ENCODE measurements around the gene ARHGEF12. TPM values are rescaled to one million over a fixed set of nuclear protein-coding genes. Genes with fewer than 3 reads are reported as not detected.

ARHGEF12 gene
- total and polyA plus RNA-seq, 4 experiments from 2014 or later = 0.80 to 5.0 (median 3.8) TPM

GRCh38 chr11:120307476-120307875 is 28.7 kb upstream of the ARHGEF12 start:
- Histone ChIP-seq H3K9me3 (ENCODE audit: control insufficient read depth in 1 of 2, low read length in 2 of 2) (no peaks in the 10 kb centered on the region), H3K27me3 (ENCODE audit: insufficient read depth, low read length) (no peaks in the 10 kb centered on the region), H3K27ac (ENCODE audit: low read depth, low read length) (no peak overlapping the region), H3K4me1 (ENCODE audit: insufficient read depth, low read length) (no peaks in the 10 kb centered on the region), H3K36me3 (ENCODE audit: insufficient read depth, low read length) (no peaks in the 10 kb centered on the region), H3K4me3 (ENCODE audit: low read length in 2 of 2) (no peak overlapping the region)
- ChIA-PET POLR2A (ENCODE audit: partially characterized antibody) (no interaction called here), CTCF (ENCODE audit: partially characterized antibody) (no interaction called here)
- H3K36me3 Mint-ChIP-seq = no peaks in the 10 kb centered on the region
- H3K4me3 Mint-ChIP-seq = no peak overlapping the region
- DNase-seq = no peak
- intact Hi-C loops (cut with micrococcal nuclease) = no loop called here
- H3K27me3 Mint-ChIP-seq = peaks cover 3 to 7% of the 10 kb centered on the region in 2 donors
- H3K27ac Mint-ChIP-seq = no peak overlapping the region
- H3K9me3 Mint-ChIP-seq = no peaks in the 10 kb centered on the region
- H3K4me1 Mint-ChIP-seq = no peaks in the 10 kb centered on the region

- POLR2A ChIA-PET (ENCODE audit: partially characterized antibody) = no interaction called here
- Mint-ChIP-seq H3K4me1 (no peaks in the 10 kb centered on the region), H3K27ac (no peak overlapping the region), H3K9me3 (no peaks in the 10 kb centered on the region), H3K36me3 (no peaks in the 10 kb centered on the region), H3K4me3 (no peak overlapping the region), H3K27me3 (peaks cover 6% of the 10 kb centered on the region in 2 donors)
- intact Hi-C loops (cut with micrococcal nuclease) = no loop called here
- CTCF ChIA-PET (ENCODE audit: partially characterized antibody) = no interaction called here
- Histone ChIP-seq H3K27me3 (ENCODE audit: insufficient read depth, low read length) (no peaks in the 10 kb centered on the region), H3K36me3 (ENCODE audit: insufficient read depth, low read length) (no peaks in the 10 kb centered on the region), H3K27ac (ENCODE audit: low read depth, low read length) (no peak overlapping the region), H3K9me3 (ENCODE audit: control insufficient read depth in 1 of 2, low read length in 2 of 2) (no peaks in the 10 kb centered on the region), H3K4me1 (ENCODE audit: insufficient read depth, low read length) (no peaks in the 10 kb centered on the region), H3K4me3 (ENCODE audit: low read length in 2 of 2) (no peak overlapping the region)
- no peak for DNase-seq
Measured at GRCh38 chr11:120308081-120308480, 28.1 kb upstream of the ARHGEF12 start.

- Mint-ChIP-seq H3K36me3 (no peaks in the 10 kb centered on the region), H3K9me3 (no peaks in the 10 kb centered on the region), H3K4me1 (no peaks in the 10 kb centered on the region), H3K27me3 (peaks cover 2 to 7% of the 10 kb centered on the region in 2 donors), H3K4me3 (no peak overlapping the region), H3K27ac (no peak overlapping the region)
- intact Hi-C loops (cut with micrococcal nuclease) = no loop called here
- Histone ChIP-seq H3K9me3 (ENCODE audit: control insufficient read depth in 1 of 2, low read length in 2 of 2) (no peaks in the 10 kb centered on the region), H3K27me3 (ENCODE audit: insufficient read depth, low read length) (no peaks in the 10 kb centered on the region), H3K4me3 (ENCODE audit: low read length in 2 of 2) (no peak overlapping the region), H3K36me3 (ENCODE audit: insufficient read depth, low read length) (no peaks in the 10 kb centered on the region), H3K27ac (ENCODE audit: low read depth, low read length) (no peak overlapping the region), H3K4me1 (ENCODE audit: insufficient read depth, low read length) (no peaks in the 10 kb centered on the region)
- CTCF ChIA-PET (ENCODE audit: partially characterized antibody) = interaction anchor here (1.5 kb wide), 1 partner anchor 11 kb away, joined by 8 read pairs; no protein-coding TSS in a partner anchor
- POLR2A ChIA-PET (ENCODE audit: partially characterized antibody) = no interaction called here
- DNase-seq = no peak
Measured at GRCh38 chr11:120310870-120311269, 25.3 kb upstream of the ARHGEF12 start.

- Histone ChIP-seq H3K36me3 (ENCODE audit: insufficient read depth, low read length) (no peaks in the 10 kb centered on the region), H3K4me1 (ENCODE audit: insufficient read depth, low read length) (no peaks in the 10 kb centered on the region), H3K9me3 (ENCODE audit: control insufficient read depth in 1 of 2, low read length in 2 of 2) (no peaks in the 10 kb centered on the region), H3K27me3 (ENCODE audit: insufficient read depth, low read length) (no peaks in the 10 kb centered on the region), H3K27ac (ENCODE audit: low read depth, low read length) (no peak overlapping the region), H3K4me3 (ENCODE audit: low read length in 2 of 2) (no peak overlapping the region)
- no peaks in the 10 kb centered on the region for H3K4me1 Mint-ChIP-seq
- POLR2A ChIA-PET (ENCODE audit: partially characterized antibody) = no interaction called here
- H3K4me3 Mint-ChIP-seq = no peak overlapping the region
- intact Hi-C loops (cut with micrococcal nuclease) = no loop called here
- H3K27ac Mint-ChIP-seq = no peak overlapping the region
- CTCF ChIA-PET (ENCODE audit: partially characterized antibody) = interaction anchor here (1.0 to 2.6 kb wide), 4 partner anchors 11 to 20 kb away, joined by 3 to 19 read pairs (median 4); no protein-coding TSS in a partner anchor
- no peaks in the 10 kb centered on the region for H3K36me3 Mint-ChIP-seq
- no peaks in the 10 kb centered on the region for H3K9me3 Mint-ChIP-seq
- peaks cover 8 to 12% of the 10 kb centered on the region in 2 donors for H3K27me3 Mint-ChIP-seq
- no peak for DNase-seq
Measured at GRCh38 chr11:120314861-120315260, 21.4 kb upstream of the ARHGEF12 start.

- CTCF ChIA-PET (ENCODE audit: partially characterized antibody) = interaction anchor here (1.1 to 1.7 kb wide), 3 partner anchors 11 to 17 kb away, joined by 3 to 6 read pairs (median 3); no protein-coding TSS in a partner anchor
- no peaks in the 10 kb centered on the region for H3K4me1 Mint-ChIP-seq
Measured at GRCh38 chr11:120316880-120317688, 19.1 kb upstream of the ARHGEF12 start.

GRCh38 chr11:120317689-120318480 is 18.3 kb upstream of the ARHGEF12 start:
- CTCF ChIA-PET (ENCODE audit: partially characterized antibody) = interaction anchor here (0.7 to 1.7 kb wide), 4 partner anchors 11 to 18 kb away, joined by 3 to 6 read pairs (median 3); no protein-coding TSS in a partner anchor
- H3K36me3 ChIP-seq (ENCODE audit: insufficient read depth, low read length) = no peaks in the 10 kb centered on the region
- Mint-ChIP-seq H3K4me1 (no peaks in the 10 kb centered on the region), H3K36me3 (no peaks in the 10 kb centered on the region), H3K9me3 (no peaks in the 10 kb centered on the region), H3K27me3 (peaks cover 18 to 19% of the 10 kb centered on the region in 2 donors), H3K4me3 (no peak overlapping the region), H3K27ac (no peak overlapping the region)
- POLR2A ChIA-PET (ENCODE audit: partially characterized antibody) = no interaction called here
- intact Hi-C loops (cut with micrococcal nuclease) = no loop called here
- H3K4me1 ChIP-seq (ENCODE audit: insufficient read depth, low read length) = no peaks in the 10 kb centered on the region
- H3K27me3 ChIP-seq (ENCODE audit: insufficient read depth, low read length) = peaks cover under 1% of the 10 kb centered on the region
- no peak overlapping the region for H3K4me3 ChIP-seq (ENCODE audit: low read length in 2 of 2)
- H3K9me3 ChIP-seq (ENCODE audit: control insufficient read depth in 1 of 2, low read length in 2 of 2) = no peaks in the 10 kb centered on the region
- H3K27ac ChIP-seq (ENCODE audit: low read depth, low read length) = no peak overlapping the region
- no peak for DNase-seq

More at GRCh38 chr11:120316880-120317688, 19.1 kb upstream of the ARHGEF12 start:
- Mint-ChIP-seq H3K36me3 (no peaks in the 10 kb centered on the region), H3K4me3 (no peak overlapping the region), H3K27ac (no peak overlapping the region), H3K9me3 (no peaks in the 10 kb centered on the region), H3K27me3 (peaks cover 15 to 16% of the 10 kb centered on the region in 2 donors)
- POLR2A ChIA-PET (ENCODE audit: partially characterized antibody) = no interaction called here
- H3K4me3 ChIP-seq (ENCODE audit: low read length in 2 of 2) = no peak overlapping the region
- H3K4me1 ChIP-seq (ENCODE audit: insufficient read depth, low read length) = no peaks in the 10 kb centered on the region
- no peaks in the 10 kb centered on the region for H3K27me3 ChIP-seq (ENCODE audit: insufficient read depth, low read length)
- H3K9me3 ChIP-seq (ENCODE audit: control insufficient read depth in 1 of 2, low read length in 2 of 2) = no peaks in the 10 kb centered on the region
- intact Hi-C loops (cut with micrococcal nuclease) = no loop called here
- H3K27ac ChIP-seq (ENCODE audit: low read depth, low read length) = no peak overlapping the region
- no peaks in the 10 kb centered on the region for H3K36me3 ChIP-seq (ENCODE audit: insufficient read depth, low read length)
- no peak for DNase-seq

GRCh38 chr11:120318906-120319305 is 17.3 kb upstream of the ARHGEF12 start:
- POLR2A ChIA-PET (ENCODE audit: partially characterized antibody) = no interaction called here
- CTCF ChIA-PET (ENCODE audit: partially characterized antibody) = interaction anchor here (0.7 kb wide), 1 partner anchor 16 kb away, joined by 3 read pairs; no protein-coding TSS in a partner anchor
- Histone ChIP-seq H3K4me1 (ENCODE audit: insufficient read depth, low read length) (no peaks in the 10 kb centered on the region), H3K27me3 (ENCODE audit: insufficient read depth, low read length) (peaks cover 5% of the 10 kb centered on the region), H3K27ac (ENCODE audit: low read depth, low read length) (no peak overlapping the region), H3K4me3 (ENCODE audit: low read length in 2 of 2) (no peak overlapping the region), H3K36me3 (ENCODE audit: insufficient read depth, low read length) (no peaks in the 10 kb centered on the region), H3K9me3 (ENCODE audit: control insufficient read depth in 1 of 2, low read length in 2 of 2) (no peaks in the 10 kb centered on the region)
- Mint-ChIP-seq H3K27me3 (peaks cover 24 to 26% of the 10 kb centered on the region in 2 donors), H3K36me3 (no peaks in the 10 kb centered on the region), H3K27ac (no peak overlapping the region), H3K4me3 (no peak overlapping the region), H3K4me1 (no peaks in the 10 kb centered on the region), H3K9me3 (no peaks in the 10 kb centered on the region)
- intact Hi-C loops (cut with micrococcal nuclease) = no loop called here
- no peak for DNase-seq

All from CD4-positive, alpha-beta memory T cell (primary cell).